HG03460 (cell line): ENCODE measurements around the gene KRTAP12-3.

Experiments used
- ATAC-seq: cut with Tn5 transposase; IDR thresholded peaks from one replicate; pipeline ENCODE4 v1.9.1; 2021; ENCODE audit not compliant: unreplicated experiment

Gene KRTAP12-3

GRCh38 chr21:44701541-44701940 is 43.8 kb downstream of the KRTAP12-3 start:
- no peak for ATAC-seq

GRCh38 chr21:44702111-44702972 is 44.6 kb downstream of the KRTAP12-3 start:
- ATAC-seq: no peak

GRCh38 chr21:44702973-44703730 is 45.4 kb downstream of the KRTAP12-3 start:
- no peak for ATAC-seq

- ATAC-seq: no peak
These were observed 46.3 kb downstream of the KRTAP12-3 start for GRCh38 chr21:44703731-44704635.

GRCh38 chr21:44704636-44705001 is 46.9 kb downstream of the KRTAP12-3 start:
- ATAC-seq: no peak

GRCh38 chr21:44706026-44706705 is 48.4 kb downstream of the KRTAP12-3 start:
- ATAC-seq: no peak

GRCh38 chr21:44706706-44707581 is 49.2 kb downstream of the KRTAP12-3 start:
- ATAC-seq: no peak
